ENCODE measurements around the gene PRKAG1. TPM values are rescaled to one million over a fixed set of nuclear protein-coding genes. Genes with fewer than 3 reads are reported as not detected.

PRKAG1 gene
- total and polyA plus RNA-seq, 8 donors: 48.4 to 81.8 (median 78.3) TPM

- ATAC-seq (no peak), DNase-seq (no peak)
- Histone ChIP-seq H3K4me3 (no peak overlapping the region), H3K27me3 (peaks cover 29 to 100% of the 10 kb centered on the region in 2 donors), H3K36me3 (no peaks in the 10 kb centered on the region), H3K4me1 (peaks cover 0 to 12% of the 10 kb centered on the region in 2 donors), H3K27ac (no peak overlapping the region), H3K9me3 (no peaks in the 10 kb centered on the region)
- no peak for TF ChIP-seq CTCF (IDR thresholded peaks at IDR 0.05)
- intact Hi-C loops (cut with DNase I): no loop called here
These were observed 28.0 kb downstream of the PRKAG1 start for GRCh38 chr12:48990552-48990951.

GRCh38 chr12:48988030-48988649 lies 30.4 kb downstream of the PRKAG1 start:
- Histone ChIP-seq H3K4me1 (peaks cover 0 to 4% of the 10 kb centered on the region in 2 donors), H3K4me3 (no peak overlapping the region), H3K9me3 (no peaks in the 10 kb centered on the region), H3K27me3 (peaks cover 15 to 99% of the 10 kb centered on the region in 2 donors), H3K36me3 (no peaks in the 10 kb centered on the region), H3K27ac (no peak overlapping the region)
- intact Hi-C loops (cut with DNase I): no loop called here
- ATAC-seq (peak; percentile 88), DNase-seq (peak in 2 of 4 donors; percentile 67 to 83)
- TF ChIP-seq CTCF (IDR thresholded peaks at IDR 0.05): peak; percentile 90 to 92

- DNase-seq: peak in 1 of 4 donors; percentile 77
- no peak for TF ChIP-seq CTCF (IDR thresholded peaks at IDR 0.05)
These were observed 31.8 kb downstream of the PRKAG1 start for GRCh38 chr12:48986720-48987291.

GRCh38 chr12:48985901-48986300 lies 32.7 kb downstream of the PRKAG1 start:
- Histone ChIP-seq H3K4me3 (no peak overlapping the region), H3K4me1 (peaks cover 6 to 15% of the 10 kb centered on the region in 2 donors), H3K36me3 (no peaks in the 10 kb centered on the region), H3K9me3 (no peaks in the 10 kb centered on the region), H3K27ac (no peak overlapping the region), H3K27me3 (peaks cover 32 to 98% of the 10 kb centered on the region in 2 donors)
- intact Hi-C loops (cut with DNase I): no loop called here
- DNase-seq: no peak
- no peak for ATAC-seq
- TF ChIP-seq CTCF (IDR thresholded peaks at IDR 0.05): no peak

More at GRCh38 chr12:48986720-48987291, 31.8 kb downstream of the PRKAG1 start:
- Histone ChIP-seq H3K4me3 (no peak overlapping the region), H3K27me3 (peaks cover 23 to 98% of the 10 kb centered on the region in 2 donors), H3K9me3 (no peaks in the 10 kb centered on the region), H3K4me1 (peaks cover 0 to 6% of the 10 kb centered on the region in 2 donors), H3K36me3 (no peaks in the 10 kb centered on the region), H3K27ac (no peak overlapping the region)
- no peak for ATAC-seq
- intact Hi-C loops (cut with DNase I): no loop called here

- ATAC-seq (no peak), DNase-seq (peak in 1 of 4 donors; percentile 61)
- no peak for TF ChIP-seq CTCF (IDR thresholded peaks at IDR 0.05)
- Histone ChIP-seq H3K27ac (no peak overlapping the region), H3K36me3 (no peaks in the 10 kb centered on the region), H3K4me1 (peaks cover 10 to 19% of the 10 kb centered on the region in 2 donors), H3K27me3 (peaks cover 36 to 98% of the 10 kb centered on the region in 2 donors), H3K4me3 (no peak overlapping the region), H3K9me3 (no peaks in the 10 kb centered on the region)
- intact Hi-C loops (cut with DNase I): no loop called here
These were observed 33.1 kb downstream of the PRKAG1 start for GRCh38 chr12:48985475-48985897.

Data from left lung (tissue), 10 donors.